ENCODE results near the gene SUV39H2. TPM values are rescaled to one million over a fixed set of nuclear protein-coding genes. Genes with fewer than 3 reads are reported as not detected.

SUV39H2 gene
- total RNA-seq, 1 donor from 2014 or later, result 39.9 TPM

DNA sequence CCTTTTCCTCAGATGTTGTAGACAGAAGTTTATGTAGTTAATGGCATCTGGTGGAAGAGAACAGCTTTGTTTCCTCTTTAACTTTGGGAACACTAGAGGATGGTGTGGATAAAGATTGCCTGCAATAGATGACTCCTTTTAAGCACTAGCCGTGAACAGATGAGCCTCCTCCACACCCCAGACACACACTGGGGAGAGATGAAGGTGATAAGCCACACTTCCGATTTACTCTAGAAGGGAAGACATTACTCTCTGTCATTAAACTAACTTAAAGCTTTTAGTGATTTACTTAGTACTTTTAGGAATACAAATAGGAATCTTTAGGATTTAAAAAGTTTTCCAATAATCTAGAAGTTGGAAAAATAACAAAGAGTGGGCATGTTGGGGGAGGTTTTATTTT, 33.7 kb upstream of the SUV39H2 start:
- H3K27ac Mint-ChIP-seq, result no peak overlapping the region
- H3K4me3 Mint-ChIP-seq (ENCODE audit: low read depth), result no peak overlapping the region
- TF ChIP-seq, protein P1, sequence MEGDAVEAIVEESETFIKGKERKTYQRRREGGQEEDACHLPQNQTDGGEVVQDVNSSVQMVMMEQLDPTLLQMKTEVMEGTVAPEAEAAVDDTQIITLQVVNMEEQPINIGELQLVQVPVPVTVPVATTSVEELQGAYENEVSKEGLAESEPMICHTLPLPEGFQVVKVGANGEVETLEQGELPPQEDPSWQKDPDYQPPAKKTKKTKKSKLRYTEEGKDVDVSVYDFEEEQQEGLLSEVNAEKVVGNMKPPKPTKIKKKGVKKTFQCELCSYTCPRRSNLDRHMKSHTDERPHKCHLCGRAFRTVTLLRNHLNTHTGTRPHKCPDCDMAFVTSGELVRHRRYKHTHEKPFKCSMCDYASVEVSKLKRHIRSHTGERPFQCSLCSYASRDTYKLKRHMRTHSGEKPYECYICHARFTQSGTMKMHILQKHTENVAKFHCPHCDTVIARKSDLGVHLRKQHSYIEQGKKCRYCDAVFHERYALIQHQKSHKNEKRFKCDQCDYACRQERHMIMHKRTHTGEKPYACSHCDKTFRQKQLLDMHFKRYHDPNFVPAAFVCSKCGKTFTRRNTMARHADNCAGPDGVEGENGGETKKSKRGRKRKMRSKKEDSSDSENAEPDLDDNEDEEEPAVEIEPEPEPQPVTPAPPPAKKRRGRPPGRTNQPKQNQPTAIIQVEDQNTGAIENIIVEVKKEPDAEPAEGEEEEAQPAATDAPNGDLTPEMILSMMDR (IDR thresholded peaks at IDR 0.05; ENCODE audit: unreplicated experiment), result no peak
- H3K4me1 Mint-ChIP-seq (ENCODE audit: low read depth), result peaks cover 3% of the 10 kb centered on the region
- H3K27me3 Mint-ChIP-seq, result no peaks in the 10 kb centered on the region
- peaks cover 7% of the 10 kb centered on the region for H3K36me3 Mint-ChIP-seq (ENCODE audit: insufficient read depth)
- no peaks in the 10 kb centered on the region for H3K9me3 Mint-ChIP-seq (ENCODE audit: low read depth)
- DNase-seq (ENCODE audit: low spot score, unreplicated experiment), result no peak

DNA sequence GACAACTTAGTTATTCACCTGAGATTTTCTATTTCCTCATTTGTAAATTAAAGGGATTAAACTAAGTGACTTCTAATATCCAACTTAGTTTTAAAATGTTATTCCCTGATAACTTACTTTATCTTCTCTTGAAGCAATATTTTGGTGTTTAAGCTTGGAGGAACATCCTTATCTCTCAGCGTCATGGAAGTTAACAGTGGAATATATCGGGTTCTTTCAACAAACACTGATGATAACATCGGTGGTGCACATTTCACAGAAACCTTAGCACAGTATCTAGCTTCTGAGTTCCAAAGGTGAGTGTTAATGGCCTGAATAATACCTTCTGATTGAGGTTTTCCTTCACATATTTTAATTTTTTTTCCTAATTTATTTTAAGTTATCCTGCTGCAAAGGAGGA, 26.4 kb upstream of the SUV39H2 start:
- no peaks in the 10 kb centered on the region for H3K27me3 Mint-ChIP-seq
- peaks cover 5% of the 10 kb centered on the region for H3K36me3 Mint-ChIP-seq (ENCODE audit: insufficient read depth)
- H3K4me3 Mint-ChIP-seq (ENCODE audit: low read depth), result no peak overlapping the region
- H3K27ac Mint-ChIP-seq, result no peak overlapping the region
- H3K9me3 Mint-ChIP-seq (ENCODE audit: low read depth), result no peaks in the 10 kb centered on the region
- TF ChIP-seq, protein P1 (IDR thresholded peaks at IDR 0.05; ENCODE audit: unreplicated experiment), result no peak
- H3K4me1 Mint-ChIP-seq (ENCODE audit: low read depth), result no peaks in the 10 kb centered on the region
- DNase-seq (ENCODE audit: low spot score, unreplicated experiment), result no peak

- Mint-ChIP-seq H3K27me3 (no peaks in the 10 kb centered on the region), H3K36me3 (ENCODE audit: insufficient read depth) (peaks cover 8% of the 10 kb centered on the region), H3K4me3 (ENCODE audit: low read depth) (no peak overlapping the region), H3K9me3 (ENCODE audit: low read depth) (no peaks in the 10 kb centered on the region), H3K4me1 (ENCODE audit: low read depth) (peaks cover 3% of the 10 kb centered on the region), H3K27ac (no peak overlapping the region)
- no peak for DNase-seq (ENCODE audit: low spot score, unreplicated experiment)
- TF ChIP-seq, protein P1 (IDR thresholded peaks at IDR 0.05; ENCODE audit: unreplicated experiment), result no peak
Observed at GRCh38 chr10:14855453-14855852, 23.2 kb upstream of the SUV39H2 start.

GRCh38 chr10:14858338-14858960, 20.2 kb upstream of the SUV39H2 start:
- peak overlapping the region; percentile 52 for H3K27ac Mint-ChIP-seq
- no peaks in the 10 kb centered on the region for H3K27me3 Mint-ChIP-seq
- TF ChIP-seq, protein P1 (IDR thresholded peaks at IDR 0.05; ENCODE audit: unreplicated experiment), result no peak
- H3K9me3 Mint-ChIP-seq (ENCODE audit: low read depth), result no peaks in the 10 kb centered on the region
- peaks cover 9% of the 10 kb centered on the region for H3K36me3 Mint-ChIP-seq (ENCODE audit: insufficient read depth)
- peaks cover 4% of the 10 kb centered on the region for H3K4me1 Mint-ChIP-seq (ENCODE audit: low read depth)
- no peak for DNase-seq (ENCODE audit: low spot score, unreplicated experiment)
- no peak overlapping the region for H3K4me3 Mint-ChIP-seq (ENCODE audit: low read depth)

- TF ChIP-seq, protein P1 (IDR thresholded peaks at IDR 0.05; ENCODE audit: unreplicated experiment), result no peak
- no peaks in the 10 kb centered on the region for H3K27me3 Mint-ChIP-seq
- H3K4me1 Mint-ChIP-seq (ENCODE audit: low read depth), result peaks cover 4% of the 10 kb centered on the region
- DNase-seq (ENCODE audit: low spot score, unreplicated experiment), result no peak
- H3K4me3 Mint-ChIP-seq (ENCODE audit: low read depth), result no peak overlapping the region
- no peaks in the 10 kb centered on the region for H3K9me3 Mint-ChIP-seq (ENCODE audit: low read depth)
- H3K27ac Mint-ChIP-seq, result no peak overlapping the region
- peaks cover 12% of the 10 kb centered on the region for H3K36me3 Mint-ChIP-seq (ENCODE audit: insufficient read depth)
Observed at GRCh38 chr10:14859043-14859442, 19.6 kb upstream of the SUV39H2 start.

Measured in progenitor cell of endocrine pancreas (in vitro differentiated cells).